Kidney tubule cell (primary cell): ENCODE data around the gene PHKA2.

Experiments used
- DNase-seq: peaks from one replicate; pipeline ENCODE4 v3.0.0-alpha.2; 2018; ENCODE audit warnings: low spot score

Gene PHKA2

GRCh38 chrX:18856645-18856997 lies 127.3 kb downstream of the PHKA2 start:
- DNase-seq, result no peak

GRCh38 chrX:18855919-18856644 lies 127.8 kb downstream of the PHKA2 start:
- peak; percentile 17 for DNase-seq

- DNase-seq, result peak; percentile 42
Observed at GRCh38 chrX:18847901-18848300, 136.0 kb downstream of the PHKA2 start.
